ENCODE measurements around the gene CRB1.

Gene CRB1

DNA sequence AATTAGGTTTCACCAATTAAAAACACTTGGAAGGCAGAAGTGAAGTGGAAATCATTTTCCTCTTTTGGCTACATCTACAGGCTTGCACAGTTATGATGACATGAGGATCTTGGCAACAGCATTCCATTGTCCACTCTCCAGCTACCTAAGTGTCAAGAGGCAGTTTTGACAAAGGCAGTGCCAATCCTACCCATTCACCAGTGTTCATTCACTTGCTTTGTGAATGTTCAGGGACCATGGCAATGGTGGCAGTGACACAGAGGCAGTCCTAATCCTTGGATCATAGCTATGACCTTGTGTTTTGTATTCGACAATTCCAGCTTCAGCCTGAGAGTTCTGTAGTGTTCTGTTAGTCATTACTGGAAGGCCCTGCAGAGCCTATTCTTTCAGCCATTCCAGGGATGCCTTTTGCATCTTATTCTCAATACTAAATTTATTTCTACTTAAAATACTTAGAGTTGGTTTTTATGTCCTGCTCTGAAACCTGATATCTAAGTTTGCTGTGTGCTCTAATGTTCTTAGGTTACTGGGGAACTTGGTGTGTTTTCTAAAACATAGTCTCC, 36.7 kb downstream of the CRB1 start:
- no peak for DNase-seq

DNA sequence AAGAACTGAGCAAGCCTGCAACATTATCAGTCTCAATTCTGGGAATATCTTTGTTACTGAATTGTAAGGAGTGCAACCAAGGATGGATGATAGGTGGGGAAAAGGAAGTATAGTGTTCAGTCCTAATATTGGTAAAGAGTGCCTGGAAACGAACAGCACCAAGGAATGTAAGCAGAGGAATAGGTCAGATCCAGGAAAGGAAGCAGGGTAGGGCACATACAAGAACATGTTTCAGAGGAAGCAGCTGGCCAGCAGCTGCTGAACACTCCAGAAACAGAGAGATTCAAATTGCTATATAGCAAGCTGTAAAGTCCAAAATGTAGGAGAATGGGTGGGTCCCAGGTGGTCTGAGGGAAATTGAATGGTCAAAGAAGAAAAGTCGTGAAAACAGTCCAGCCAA, 37.9 kb downstream of the CRB1 start:
- DNase-seq, result no peak

DNA sequence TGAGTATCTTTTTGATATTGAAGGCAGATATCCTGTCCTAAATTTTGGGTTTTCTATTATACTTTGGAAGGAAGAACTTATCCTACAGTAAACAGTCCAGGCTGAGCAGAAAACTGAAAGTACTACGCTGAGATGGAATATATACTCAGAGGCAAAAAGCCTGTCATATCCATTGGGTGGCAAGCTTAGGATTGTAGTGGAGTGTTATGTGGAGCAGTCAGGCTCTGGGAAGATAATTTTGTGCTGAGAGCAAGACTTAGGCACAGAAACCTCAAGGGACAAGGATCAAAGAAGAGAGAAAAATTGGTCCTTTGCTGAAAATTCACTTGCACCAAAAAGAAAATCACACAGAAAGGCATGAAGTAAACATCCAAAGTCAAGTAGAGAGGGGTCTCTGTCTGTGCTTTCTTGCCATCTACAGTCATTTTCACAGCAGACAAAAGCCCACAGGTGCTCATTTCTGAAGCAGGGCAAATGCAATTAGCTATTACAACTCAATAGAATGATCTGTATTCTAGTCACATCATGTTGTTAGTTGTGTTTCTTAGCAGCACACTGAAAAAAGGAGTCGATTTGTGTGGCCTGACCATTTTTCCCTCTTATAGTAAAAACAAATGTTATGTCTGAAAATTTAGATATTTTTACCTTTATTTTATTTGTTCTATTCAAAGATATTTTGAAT, 38.5 kb downstream of the CRB1 start:
- DNase-seq, result no peak

DNA sequence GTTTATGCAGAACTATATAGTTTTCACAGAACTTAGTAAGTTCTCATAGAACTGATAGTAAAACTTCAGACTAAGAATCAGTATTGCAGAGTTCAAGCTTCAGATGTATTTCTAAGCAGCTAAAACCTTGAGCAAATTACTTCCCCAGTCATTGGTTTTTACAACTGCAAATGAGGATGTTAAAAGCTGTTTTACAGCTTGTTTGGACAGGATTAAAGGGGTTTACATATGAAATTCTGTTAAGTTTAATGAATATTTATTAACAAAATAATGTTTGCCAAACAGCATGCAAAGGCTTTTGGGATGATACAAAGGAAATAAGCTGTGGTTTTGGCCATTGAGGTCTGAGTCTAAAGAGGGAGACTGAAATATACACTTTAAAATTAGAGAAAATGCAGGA, 39.1 kb downstream of the CRB1 start:
- DNase-seq, result no peak

DNA sequence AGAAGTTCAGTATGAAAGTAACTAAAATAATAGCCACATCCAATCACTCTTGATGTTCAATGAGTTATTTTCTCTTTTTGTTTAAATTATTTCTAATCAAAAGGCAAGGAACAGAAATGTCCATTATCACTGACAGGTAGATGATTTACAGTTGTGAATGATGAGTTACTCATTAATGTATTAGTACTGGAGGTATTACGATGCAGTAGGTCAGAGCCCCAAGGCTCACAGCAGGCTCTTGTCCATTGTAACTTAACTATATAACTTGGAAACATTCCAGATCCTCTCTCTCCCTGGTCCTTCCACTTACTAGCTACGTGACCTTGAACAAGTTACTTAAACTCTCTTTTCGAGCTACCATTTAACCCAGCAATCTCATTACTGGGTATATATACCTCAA, 39.5 kb downstream of the CRB1 start:
- DNase-seq, result peak; percentile 54

DNA sequence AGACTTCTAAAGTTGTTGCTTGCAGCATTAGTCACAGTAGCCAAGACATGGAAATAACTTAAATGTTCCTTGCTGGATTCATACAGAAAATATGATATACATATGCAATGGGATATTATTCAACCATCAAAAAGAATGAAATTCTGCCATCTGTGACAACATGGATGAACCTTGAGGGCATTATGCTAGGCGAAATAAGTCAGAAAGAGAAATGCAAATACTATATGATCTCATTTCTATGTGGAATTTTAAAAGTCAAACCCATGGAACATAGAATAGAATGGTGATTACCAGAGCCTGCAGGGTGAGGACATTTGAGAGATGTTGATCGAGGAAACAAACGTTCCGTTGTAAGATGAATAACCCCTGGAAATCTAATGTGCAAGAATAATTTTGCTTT, 43.0 kb downstream of the CRB1 start:
- no peak for DNase-seq

DNA sequence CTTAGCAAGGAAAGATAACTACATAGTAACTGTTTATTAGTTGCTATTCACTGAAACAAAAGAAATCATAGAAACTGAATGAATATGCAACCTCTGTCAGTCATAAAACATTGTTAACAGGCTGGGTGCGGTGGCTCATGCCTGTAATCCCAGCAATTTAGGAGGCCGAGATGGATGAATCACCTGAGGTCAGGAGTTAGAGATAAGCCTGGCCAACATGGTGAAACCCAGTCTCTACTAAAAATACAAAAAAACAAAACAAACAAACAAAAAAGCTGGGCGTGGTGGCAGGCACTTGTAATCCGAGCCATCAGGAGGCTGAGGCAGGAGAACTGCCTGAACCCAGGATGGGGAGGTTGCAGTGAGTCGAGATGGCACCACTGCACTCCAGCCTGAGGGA, 44.1 kb downstream of the CRB1 start:
- DNase-seq, result no peak

DNA sequence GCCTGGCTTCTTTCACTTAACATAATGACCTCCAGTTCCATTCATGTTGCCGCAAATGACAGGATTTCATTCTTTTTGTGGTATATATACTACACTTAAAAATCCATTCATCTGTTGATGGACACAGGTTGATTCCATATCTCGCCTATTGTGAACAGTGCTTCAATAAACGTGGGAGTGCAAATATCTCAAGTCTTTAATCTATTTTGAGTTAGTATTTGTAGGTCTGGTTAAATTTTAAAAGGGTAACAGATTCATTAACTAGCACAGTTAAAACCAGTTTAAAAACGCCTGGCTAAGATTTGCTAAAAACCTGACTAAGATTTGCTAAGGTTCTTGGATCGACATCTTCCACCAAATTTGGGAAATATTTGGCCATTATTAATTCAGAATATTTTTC, 45.7 kb downstream of the CRB1 start:
- no peak for DNase-seq

DNA sequence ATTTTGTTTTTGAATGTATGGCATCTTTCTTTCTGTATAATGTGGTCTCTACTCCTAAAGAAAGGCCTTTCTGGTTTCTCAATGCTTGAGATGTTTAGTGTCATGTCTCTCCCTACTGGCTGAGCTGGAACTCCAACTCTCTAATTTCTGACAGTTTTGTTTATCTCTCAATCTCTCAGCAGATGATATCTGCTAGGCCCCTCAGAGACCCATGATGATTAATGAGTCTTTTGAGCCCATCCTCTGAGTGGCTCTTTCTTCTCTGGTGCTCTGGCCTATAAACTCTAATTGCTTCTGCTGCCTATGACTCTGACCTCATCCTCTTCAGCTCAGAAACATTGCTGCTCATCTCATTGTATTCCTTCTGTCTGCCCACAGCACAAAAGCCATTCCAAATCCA, 46.6 kb downstream of the CRB1 start:
- DNase-seq, result no peak

DNA sequence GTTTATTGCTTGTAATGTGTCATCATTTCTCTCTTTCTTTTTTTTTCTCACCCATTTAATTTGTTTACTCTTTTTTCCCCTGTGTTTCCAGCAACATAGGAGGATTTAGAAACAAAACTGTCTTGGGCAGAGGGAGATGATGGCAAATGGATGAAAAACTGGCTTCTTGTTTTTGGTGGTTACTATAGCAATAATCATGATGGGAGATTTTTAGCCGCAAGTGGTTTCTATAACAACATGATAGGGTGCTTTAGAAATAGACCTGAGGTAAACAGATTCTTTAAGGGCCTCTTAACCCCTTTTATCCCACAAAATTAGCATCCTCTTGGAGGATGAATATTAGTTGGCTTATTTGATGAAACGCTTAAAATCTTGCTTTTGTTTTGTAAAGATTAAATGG, 51.6 kb downstream of the CRB1 start:
- DNase-seq, result no peak

DNA sequence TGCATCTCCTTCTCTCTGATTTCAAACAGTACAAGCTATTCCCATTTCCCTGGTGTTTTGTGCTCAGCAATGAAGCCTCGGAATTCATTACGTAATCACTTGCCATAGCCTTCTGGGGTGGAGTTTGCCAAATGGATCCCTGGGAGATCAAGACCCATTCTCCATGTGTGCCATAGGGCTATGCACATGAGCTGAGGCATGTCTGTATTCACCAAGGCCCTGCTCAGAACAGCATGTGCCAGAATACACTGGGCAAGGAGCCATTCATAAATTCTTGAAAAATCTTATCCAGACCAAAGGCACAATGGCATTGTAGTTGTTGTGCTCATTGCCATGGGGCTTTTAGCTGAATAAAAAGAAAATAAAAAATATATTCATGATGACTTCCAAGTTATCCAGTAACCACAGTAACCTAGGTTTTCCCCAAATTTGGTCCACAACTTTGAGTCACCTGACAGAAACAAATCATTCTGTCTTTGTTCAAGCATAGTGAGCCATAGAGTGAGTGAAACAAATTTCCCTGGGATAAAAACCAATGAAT, 53.0 kb downstream of the CRB1 start:
- DNase-seq, result no peak

DNA sequence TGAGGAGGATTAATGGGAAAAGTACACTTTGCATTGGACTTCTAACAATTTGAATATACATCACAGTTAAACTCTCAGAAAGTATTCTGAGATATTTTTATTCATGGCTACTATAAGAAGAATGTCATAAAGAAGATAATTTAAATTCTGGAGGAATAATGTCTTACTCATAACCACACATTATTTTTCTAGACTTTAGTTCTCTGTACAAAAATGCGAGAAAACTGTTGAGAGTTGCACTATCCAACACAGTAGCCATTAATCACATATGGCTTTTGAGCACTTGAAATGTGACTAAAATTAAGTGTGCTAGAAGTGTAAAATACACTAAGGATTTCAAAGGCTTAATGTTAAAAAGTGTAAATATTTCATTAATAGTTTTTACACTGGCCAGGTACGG, 53.8 kb downstream of the CRB1 start:
- no peak for DNase-seq

DNA sequence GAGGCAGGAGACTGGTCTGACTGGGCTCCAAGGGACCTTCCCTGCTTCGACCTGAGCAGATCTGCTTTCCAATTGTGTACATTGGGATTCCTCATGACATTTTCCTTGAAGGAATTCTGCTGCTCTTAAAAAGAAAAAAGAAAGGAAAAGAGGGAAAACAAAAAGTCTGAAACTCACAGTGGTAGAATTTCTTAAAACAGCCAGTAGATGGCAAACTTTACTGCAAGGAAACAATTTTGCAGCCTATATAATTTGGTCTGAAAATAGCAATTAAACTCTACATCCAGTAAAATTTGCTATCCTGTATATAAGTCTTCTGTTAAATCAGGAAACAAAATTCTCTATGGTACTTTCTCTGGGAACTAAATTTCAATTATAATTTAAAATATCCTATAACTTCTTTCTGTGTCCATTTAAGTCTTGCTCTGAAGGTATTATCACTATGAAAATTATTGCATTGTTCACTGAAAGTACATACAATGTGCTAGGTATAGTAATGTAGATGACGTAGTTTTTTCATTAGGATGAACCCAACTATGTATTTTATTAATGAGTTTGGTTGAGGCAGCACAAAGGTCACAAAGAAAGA, 59.8 kb downstream of the CRB1 start:
- DNase-seq, result no peak

DNA sequence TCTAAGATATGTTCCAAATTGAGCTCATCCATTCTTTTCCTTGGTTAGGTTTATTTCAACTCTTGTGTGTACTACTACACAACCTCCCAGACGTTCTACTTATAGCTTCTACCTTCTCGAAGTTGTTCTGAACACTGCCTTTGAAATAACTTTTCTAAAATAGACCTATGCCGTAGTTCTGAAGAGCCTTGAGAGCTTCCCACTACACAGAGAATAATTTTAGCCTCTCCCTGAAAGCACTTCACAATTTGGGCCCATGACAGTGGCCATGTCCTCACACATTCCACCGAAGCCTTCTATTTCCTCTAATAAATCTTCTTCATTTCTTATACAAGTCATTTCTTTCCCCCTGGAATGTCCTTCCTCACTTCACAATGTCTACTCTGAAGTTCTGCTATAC, 62.2 kb downstream of the CRB1 start:
- no peak for DNase-seq

DNA sequence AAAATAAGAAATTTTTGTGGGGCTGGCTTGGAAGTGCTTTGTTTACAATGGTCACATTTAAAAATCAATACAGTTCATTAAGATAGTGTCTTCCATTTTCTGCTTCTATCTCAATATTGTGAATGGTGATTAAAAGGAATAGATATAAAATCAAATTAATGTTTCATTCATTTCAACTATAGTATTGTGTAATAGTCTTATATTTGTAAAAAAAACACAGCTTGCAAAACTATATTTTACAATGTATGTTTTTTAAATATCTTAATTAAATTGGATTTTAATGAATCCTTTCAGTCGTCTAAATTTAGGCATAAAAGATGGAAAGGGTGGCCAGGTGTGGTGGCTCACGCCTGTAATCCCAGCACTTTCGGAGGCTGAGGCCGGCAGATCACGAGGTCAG, 63.5 kb downstream of the CRB1 start:
- no peak for DNase-seq

DNA sequence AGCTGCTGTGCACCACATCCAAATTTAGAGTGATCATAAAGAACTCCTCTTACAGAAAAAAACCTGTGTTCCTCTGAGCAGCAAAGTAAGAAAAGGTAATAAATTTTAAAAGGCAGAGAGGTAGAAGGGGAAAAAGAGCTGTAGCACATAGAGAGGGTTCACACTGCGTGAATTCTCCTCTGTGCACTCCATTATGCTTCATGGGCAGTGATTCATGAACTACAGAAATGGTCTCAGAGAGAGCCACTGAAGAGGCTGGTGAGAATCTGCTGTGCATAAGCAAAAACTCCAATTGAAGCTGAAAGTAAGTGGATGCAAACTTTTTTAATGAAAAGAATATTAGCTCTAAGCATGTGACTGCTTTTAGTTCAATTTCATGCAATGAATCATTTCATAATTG, 65.0 kb downstream of the CRB1 start:
- DNase-seq, result no peak

DNA sequence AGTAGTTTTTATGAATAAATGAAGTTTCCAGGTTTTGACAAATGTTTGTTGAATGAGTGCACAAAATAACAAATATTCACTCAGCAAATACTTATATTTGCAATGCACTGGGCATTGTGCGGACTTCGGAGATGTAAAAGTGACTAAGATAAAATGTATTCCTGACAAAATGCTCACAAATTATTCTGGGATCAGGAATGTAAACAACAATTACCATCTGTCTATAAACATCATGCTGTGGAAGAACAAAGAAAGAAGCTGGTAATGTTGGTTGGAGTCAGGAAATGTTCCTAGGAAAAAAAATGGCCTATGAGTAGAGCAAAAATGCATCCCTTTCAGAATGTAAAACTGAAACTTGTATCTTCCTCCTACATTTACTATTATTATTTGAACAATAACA, 68.5 kb downstream of the CRB1 start:
- DNase-seq, result no peak

DNA sequence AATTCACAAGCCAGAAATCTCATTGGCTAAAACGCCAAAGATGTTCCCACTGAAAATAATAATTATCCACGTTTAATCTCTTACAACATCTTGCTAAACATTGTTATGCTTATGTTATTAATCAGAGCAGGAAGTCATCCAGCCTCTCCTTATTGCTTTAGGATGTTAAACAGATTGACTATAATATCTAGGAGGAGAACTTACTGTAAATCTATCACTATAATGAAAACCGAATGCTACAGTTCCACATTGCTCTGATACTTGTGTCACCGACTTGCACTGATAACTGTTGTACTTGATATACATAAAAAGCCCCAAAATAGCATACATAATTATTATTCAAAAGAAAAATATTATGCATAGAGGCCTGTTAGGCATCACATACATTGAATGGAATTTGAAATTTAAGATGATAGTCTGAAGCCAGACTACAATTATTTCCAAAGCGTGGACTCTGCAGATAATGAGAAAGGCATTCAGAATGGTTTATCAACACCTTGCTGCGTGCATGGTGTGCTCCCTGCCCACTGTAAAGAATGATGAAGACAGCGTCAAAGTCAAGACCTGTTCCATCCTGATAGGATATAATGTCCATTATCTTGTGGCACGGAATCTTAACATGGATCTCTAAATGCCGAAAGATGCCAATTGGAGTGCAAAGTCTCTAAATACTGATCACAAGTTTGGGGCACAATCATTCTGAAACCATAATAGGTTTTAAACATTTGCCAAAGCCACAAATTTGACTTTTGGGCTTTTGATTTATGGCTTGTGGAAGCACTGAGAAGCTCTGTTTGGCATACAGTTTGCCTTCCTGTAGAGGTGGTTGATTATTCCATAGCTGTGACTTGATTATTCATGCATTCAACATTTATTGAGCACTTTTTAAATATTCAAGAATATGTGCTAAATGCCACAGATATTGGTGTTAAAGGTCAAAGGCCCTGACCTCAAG, 71.3 kb downstream of the CRB1 start:
- DNase-seq, result no peak

DNA sequence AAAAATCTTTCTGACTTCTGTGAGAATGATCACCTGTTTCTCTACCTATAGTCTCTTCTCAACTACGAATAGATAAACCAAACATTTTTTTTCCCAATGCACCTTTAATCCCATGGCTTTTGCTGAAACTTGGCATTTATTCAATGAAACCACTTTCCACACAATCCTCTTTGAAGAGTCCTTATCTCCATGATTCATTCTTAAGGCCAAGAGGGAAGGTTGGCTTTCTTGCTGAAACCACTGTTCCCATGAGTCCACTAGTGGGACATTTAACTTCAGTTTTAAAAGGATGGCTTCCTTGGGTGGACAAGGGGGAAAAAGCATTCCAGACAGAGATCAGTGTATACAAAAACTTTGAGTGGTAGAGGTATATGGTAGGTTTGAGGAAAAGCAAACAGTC, 73.6 kb downstream of the CRB1 start:
- DNase-seq, result no peak

DNA sequence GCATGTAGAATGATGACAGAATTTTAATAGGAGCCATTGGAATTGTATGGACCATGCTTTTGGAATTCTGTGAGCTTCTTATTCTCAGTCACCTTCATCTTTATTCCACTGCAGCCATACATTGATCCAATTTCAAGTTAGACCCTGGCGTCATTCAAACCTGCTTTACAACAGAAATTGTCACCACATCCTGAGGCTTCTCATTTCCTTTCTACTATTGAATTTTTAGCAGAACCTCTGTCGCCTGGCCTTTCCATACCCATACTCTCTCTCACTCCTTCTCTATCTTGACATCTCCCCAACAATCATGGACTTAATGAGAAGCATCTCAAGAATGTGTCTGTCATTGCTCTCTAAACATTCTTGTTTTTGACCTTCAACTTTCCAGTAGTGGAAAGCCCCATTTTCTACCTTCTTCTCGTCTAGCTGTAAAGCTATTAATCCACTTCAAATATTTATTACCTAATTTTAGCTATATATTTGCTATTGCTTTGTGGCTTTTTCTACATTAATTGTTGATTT, 74.1 kb downstream of the CRB1 start:
- no peak for DNase-seq

DNA sequence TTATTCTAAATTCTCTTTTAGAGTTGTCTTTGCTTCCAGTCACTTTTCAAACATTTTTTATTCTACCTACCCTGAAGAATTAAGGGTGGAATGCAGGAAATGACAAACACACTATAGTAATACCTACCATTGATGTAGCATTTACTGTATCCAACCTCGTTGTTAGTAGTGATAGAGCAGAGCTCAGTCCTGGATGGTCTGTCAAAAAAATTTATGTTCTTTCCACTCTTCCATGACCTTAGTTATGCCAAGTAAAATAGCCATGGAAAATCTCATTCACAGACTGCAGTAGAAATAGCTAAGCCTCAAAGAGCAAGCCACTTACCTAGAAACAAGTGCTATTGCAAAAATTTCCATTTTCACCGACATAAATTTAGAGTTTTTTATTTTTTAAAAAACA, 74.6 kb downstream of the CRB1 start:
- no peak for DNase-seq

DNA sequence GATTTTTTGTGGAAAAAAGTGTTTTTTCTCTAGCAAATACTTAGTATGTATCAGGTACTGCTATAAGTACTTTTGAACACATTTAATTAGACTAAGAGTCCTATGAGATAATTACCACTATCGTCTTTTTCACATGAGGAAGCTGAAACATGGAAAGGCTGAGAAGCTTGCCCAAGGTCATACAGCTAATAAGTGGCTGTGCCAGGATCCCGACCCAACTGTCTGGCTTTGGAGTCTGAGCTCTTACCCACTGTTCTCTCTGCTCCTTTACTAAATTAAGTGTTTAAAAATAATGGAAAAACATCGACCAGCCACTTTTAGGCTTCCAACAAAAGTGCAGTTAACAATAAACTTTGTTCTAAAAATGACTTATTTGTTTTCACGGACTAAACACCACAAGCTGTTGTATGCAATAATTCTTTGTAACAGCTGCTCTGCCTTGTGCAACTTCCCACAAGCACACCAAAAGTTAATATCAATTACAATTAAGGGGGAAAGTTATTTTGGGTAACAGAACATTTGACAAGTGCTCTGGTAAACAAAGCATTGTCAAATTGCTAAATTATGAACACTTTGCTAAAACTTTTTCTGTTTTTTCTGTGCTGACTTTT, 75.7 kb downstream of the CRB1 start:
- DNase-seq, result no peak

Data from NCI-H1417 treated with DMSO at 0.1 percent for 48 hours (cell line).